Rectal smooth muscle tissue (tissue), 1 donor: Measurements from ENCODE around the gene RND3.

Experiments used
- H3K27ac ChIP-seq: one replicate; pipeline ENCODE4 v1.7.0; 2013; ENCODE audit warnings: low read depth, low read length, inconsistent platforms
- H3K27me3 ChIP-seq: one replicate; pipeline ENCODE4 v1.7.0; 2013; ENCODE audit warnings: low read length; ENCODE audit not compliant: control insufficient read depth, insufficient read depth
- H3K36me3 ChIP-seq: one replicate; pipeline ENCODE4 v1.7.0; 2013; ENCODE audit warnings: low read length; ENCODE audit not compliant: control insufficient read depth, insufficient read depth
- H3K4me1 ChIP-seq: one replicate; pipeline ENCODE4 v1.7.0; 2013; ENCODE audit warnings: low read length; ENCODE audit not compliant: control insufficient read depth, insufficient read depth
- H3K4me3 ChIP-seq: one replicate; pipeline ENCODE4 v1.7.0; 2013; ENCODE audit warnings: low read length
- H3K9ac ChIP-seq: one replicate; pipeline ENCODE4 v1.7.0; 2013; ENCODE audit warnings: low read length

RND3 gene

GRCh38 chr2:150479075-150479915, 8.2 kb downstream of the RND3 start:
- Histone ChIP-seq H3K36me3 (no peaks in the 10 kb centered on the region), H3K9ac (no peak overlapping the region), H3K4me1 (peaks cover 40% of the 10 kb centered on the region), H3K27me3 (no peaks in the 10 kb centered on the region), H3K4me3 (no peak overlapping the region), H3K27ac (peak overlapping the region; percentile 47)

GRCh38 chr2:150478200-150478974, 9.1 kb downstream of the RND3 start:
- Histone ChIP-seq H3K4me3 (peak overlapping the region; percentile 2), H3K27me3 (no peaks in the 10 kb centered on the region), H3K4me1 (peaks cover 36% of the 10 kb centered on the region), H3K36me3 (no peaks in the 10 kb centered on the region), H3K27ac (peak overlapping the region; percentile 47), H3K9ac (no peak overlapping the region)

GRCh38 chr2:150477347-150477746, 10.1 kb downstream of the RND3 start:
- no peak overlapping the region for H3K9ac ChIP-seq

DNA sequence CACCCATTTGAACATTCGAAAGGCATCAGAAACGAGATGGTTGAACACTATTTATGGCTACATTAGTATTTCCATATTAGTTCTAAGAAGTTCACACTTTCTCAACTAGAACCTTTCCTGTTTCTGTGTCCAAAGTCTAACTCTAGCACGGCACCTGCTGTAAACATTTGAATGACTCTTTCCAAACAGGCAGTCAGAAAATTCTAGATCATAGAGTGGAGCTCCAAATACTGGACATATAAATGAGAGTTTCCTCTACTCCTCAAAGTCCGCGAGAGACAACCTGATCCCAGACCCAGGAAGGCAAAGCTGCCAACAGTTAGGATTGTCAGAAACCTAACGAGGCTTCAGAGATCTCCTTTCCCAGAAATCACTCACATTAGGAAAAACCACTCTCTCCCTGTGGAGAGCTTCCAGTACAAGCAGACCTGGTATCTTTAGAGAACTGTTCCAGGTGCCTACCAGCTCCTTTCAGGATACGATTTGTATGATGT, 10.6 kb downstream of the RND3 start:
- H3K27ac ChIP-seq, result peak overlapping the region; percentile 74
- peaks cover 28% of the 10 kb centered on the region for H3K4me1 ChIP-seq
- no peak overlapping the region for H3K9ac ChIP-seq
- peak overlapping the region; percentile 6 for H3K4me3 ChIP-seq
- H3K27me3 ChIP-seq, result no peaks in the 10 kb centered on the region
- no peaks in the 10 kb centered on the region for H3K36me3 ChIP-seq

More at GRCh38 chr2:150477347-150477746, 10.1 kb downstream of the RND3 start:
- Histone ChIP-seq H3K27ac (peak overlapping the region; percentile 74), H3K4me1 (peaks cover 30% of the 10 kb centered on the region), H3K36me3 (no peaks in the 10 kb centered on the region), H3K27me3 (no peaks in the 10 kb centered on the region), H3K4me3 (no peak overlapping the region)

- Histone ChIP-seq H3K4me1 (peaks cover 27% of the 10 kb centered on the region), H3K27ac (peak overlapping the region; percentile 74), H3K27me3 (no peaks in the 10 kb centered on the region), H3K9ac (no peak overlapping the region), H3K4me3 (no peak overlapping the region), H3K36me3 (no peaks in the 10 kb centered on the region)
Observed at GRCh38 chr2:150476286-150476685, 11.2 kb downstream of the RND3 start.

- peak overlapping the region; percentile 74 for H3K27ac ChIP-seq
- H3K4me1 ChIP-seq, result peaks cover 27% of the 10 kb centered on the region
- no peaks in the 10 kb centered on the region for H3K27me3 ChIP-seq
- peak overlapping the region; percentile 14 for H3K4me3 ChIP-seq
- no peak overlapping the region for H3K9ac ChIP-seq
- no peaks in the 10 kb centered on the region for H3K36me3 ChIP-seq
Observed at GRCh38 chr2:150475479-150476250, 11.8 kb downstream of the RND3 start.

DNA sequence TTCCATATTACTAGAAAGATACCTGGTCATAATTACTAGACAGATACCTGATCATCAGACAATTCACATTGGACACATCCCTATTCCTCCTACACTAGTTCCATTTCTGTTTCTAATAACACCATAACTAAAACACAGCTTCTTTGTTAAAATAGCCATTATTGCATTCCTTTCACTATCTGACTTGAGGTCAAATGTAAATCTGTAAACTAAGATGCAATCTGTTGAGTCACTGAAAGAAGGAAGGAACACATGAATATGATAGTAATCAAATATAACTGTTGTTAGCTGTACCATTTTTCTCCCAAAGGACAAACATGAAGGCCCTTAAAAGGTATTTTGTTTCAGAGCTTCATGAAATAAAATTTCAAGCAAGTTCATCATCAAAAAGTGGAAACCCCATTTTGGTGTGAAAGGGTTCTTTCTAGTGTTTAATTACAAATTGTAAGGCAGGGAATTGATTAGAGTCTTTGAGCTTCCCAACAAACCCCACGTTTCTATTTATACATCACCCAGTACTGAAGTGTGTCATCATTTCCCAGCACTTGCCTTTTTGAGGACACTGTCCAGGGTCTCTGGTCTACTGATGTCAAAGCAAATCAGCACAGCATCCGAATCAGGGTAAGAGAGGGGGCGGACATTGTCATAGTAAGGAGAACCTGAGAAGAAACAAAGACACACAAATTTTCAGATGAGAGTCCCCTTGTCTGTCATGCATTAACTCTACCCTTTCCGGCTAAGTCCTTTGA, 13.0 kb downstream of the RND3 start:
- peaks cover 24% of the 10 kb centered on the region for H3K4me1 ChIP-seq
- no peak overlapping the region for H3K4me3 ChIP-seq
- no peaks in the 10 kb centered on the region for H3K27me3 ChIP-seq
- no peak overlapping the region for H3K9ac ChIP-seq
- H3K36me3 ChIP-seq, result no peaks in the 10 kb centered on the region
- peak overlapping the region; percentile 32 for H3K27ac ChIP-seq

GRCh38 chr2:150473767-150474166, 13.7 kb downstream of the RND3 start:
- Histone ChIP-seq H3K4me3 (no peak overlapping the region), H3K36me3 (no peaks in the 10 kb centered on the region), H3K27me3 (no peaks in the 10 kb centered on the region), H3K4me1 (peaks cover 19% of the 10 kb centered on the region), H3K27ac (no peak overlapping the region), H3K9ac (no peak overlapping the region)

DNA sequence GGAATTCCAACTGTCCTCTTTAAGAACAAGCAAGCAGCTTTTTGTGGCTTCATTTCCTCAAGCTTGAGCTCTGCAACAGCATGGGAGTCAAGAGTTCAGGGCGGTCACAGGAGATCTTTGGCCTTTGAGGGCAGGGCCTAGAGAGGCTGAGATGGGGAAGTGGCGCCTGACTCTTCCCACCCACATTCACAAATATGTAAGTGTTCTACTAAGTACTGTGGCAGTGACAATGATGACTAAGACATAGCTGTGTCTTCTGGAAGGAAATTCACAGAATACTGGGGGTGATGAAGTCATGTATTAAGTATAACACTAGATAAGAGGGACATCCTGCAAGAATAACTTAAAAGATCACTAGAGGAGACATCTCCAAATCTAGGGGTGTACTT, 15.0 kb downstream of the RND3 start:
- Histone ChIP-seq H3K27ac (peak overlapping the region; percentile 33), H3K9ac (no peak overlapping the region), H3K4me1 (peaks cover 11% of the 10 kb centered on the region), H3K4me3 (no peak overlapping the region), H3K27me3 (no peaks in the 10 kb centered on the region), H3K36me3 (no peaks in the 10 kb centered on the region)

DNA sequence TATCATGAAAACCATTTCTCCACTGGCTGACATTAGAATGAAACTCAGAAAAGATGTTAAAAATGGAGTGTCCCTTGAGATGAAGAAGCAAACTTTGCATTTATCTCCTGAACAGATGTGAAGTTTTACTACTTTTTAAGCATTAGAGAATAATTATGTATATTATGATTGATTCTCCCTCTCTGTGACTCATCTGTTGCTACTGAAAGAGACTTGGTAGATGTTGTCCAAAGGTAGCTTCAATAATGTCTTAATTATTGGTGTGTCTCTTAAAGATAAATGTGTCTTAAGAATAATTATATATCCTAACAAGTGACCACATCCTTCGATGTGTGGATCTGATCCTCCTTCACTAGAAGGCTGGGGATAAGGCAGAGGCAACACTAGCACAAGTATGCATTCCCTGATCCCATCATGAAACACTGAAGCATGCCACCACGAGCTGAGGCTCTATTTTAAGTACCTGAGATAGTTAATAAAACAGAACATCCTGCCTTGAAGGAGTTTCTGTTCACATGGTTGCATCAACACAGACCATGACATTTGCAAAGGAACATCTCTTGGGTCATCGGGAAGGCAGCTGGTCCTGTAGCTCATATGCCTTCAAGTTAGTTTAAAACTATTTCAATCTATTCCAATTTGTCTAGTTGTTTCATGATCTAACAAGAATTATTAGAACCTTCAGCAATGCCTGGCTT, 15.5 kb downstream of the RND3 start:
- Histone ChIP-seq H3K4me3 (no peak overlapping the region), H3K36me3 (no peaks in the 10 kb centered on the region), H3K27me3 (no peaks in the 10 kb centered on the region), H3K9ac (no peak overlapping the region), H3K4me1 (peaks cover 6% of the 10 kb centered on the region), H3K27ac (peak overlapping the region; percentile 33)

GRCh38 chr2:150470435-150470834, 17.0 kb downstream of the RND3 start:
- Histone ChIP-seq H3K36me3 (no peaks in the 10 kb centered on the region), H3K27me3 (no peaks in the 10 kb centered on the region), H3K9ac (no peak overlapping the region), H3K4me3 (no peak overlapping the region), H3K27ac (no peak overlapping the region), H3K4me1 (peaks cover 10% of the 10 kb centered on the region)
